Activated CD4-positive, alpha-beta T cell treated with anti-CD3 and anti-CD28 coated beads for 48 hours (primary cell): ENCODE measurements around the gene PRSS22.

Experiments
- DNase-seq: peaks from one replicate; pipeline ENCODE4 v3.0.0-alpha.2; 2020

Gene PRSS22

GRCh38 chr16:2811703-2812471 is 46.1 kb downstream of the PRSS22 start:
- DNase-seq = no peak

- no peak for DNase-seq
These were observed 47.3 kb downstream of the PRSS22 start for GRCh38 chr16:2810651-2811050.

GRCh38 chr16:2809149-2809760 is 48.7 kb downstream of the PRSS22 start:
- DNase-seq = no peak

- DNase-seq = no peak
These were observed 49.8 kb downstream of the PRSS22 start for GRCh38 chr16:2808181-2808580.

GRCh38 chr16:2806286-2806685 is 51.7 kb downstream of the PRSS22 start:
- no peak for DNase-seq

- no peak for DNase-seq
These were observed 53.2 kb downstream of the PRSS22 start for GRCh38 chr16:2804728-2805127.

- DNase-seq = no peak
These were observed 54.3 kb downstream of the PRSS22 start for GRCh38 chr16:2803545-2804195.
